NCI-H2196 (cell line): Measurements from ENCODE around the gene OR2A25.

Experiments
- DNase-seq: peaks from one replicate; lab custom pipeline; 2025; ENCODE audit not compliant: unreplicated experiment; lab: John Stamatoyannopoulos, UW

The OR2A25 gene

GRCh38 chr7:144069953-144070352 is 342 bp downstream of the OR2A25 start:
- no peak for DNase-seq

- no peak for DNase-seq
Observed at GRCh38 chr7:144074374-144074773, 4.8 kb downstream of the OR2A25 start.

GRCh38 chr7:144085978-144086377 is 16.4 kb downstream of the OR2A25 start, which contains the start of gene OR2A12:
TSS of gene OR2A12 (plus strand) at chr7:144086278. CDS start at chr7:144095108, 8,830 bp downstream.
- no peak for DNase-seq

GRCh38 chr7:144086730-144087129 is 17.1 kb downstream of the OR2A25 start:
- no peak for DNase-seq

- no peak for DNase-seq
Observed at GRCh38 chr7:144087230-144087629, 17.6 kb downstream of the OR2A25 start.

- no peak for DNase-seq
Observed at GRCh38 chr7:144090667-144091066, 21.1 kb downstream of the OR2A25 start.

GRCh38 chr7:144098776-144099175 is 29.2 kb downstream of the OR2A25 start:
- no peak for DNase-seq

GRCh38 chr7:144100607-144101006 is 31.0 kb downstream of the OR2A25 start:
- DNase-seq, result no peak

GRCh38 chr7:144102041-144102440 is 32.4 kb downstream of the OR2A25 start:
- no peak for DNase-seq

GRCh38 chr7:144105211-144105610 is 35.6 kb downstream of the OR2A25 start:
- no peak for DNase-seq

- DNase-seq, result no peak
Observed at GRCh38 chr7:144109283-144109682, 39.7 kb downstream of the OR2A25 start, which contains the start of gene OR2A2. TSS of gene OR2A2 (plus strand) at chr7:144109583. CDS start at chr7:144109583, 0 bp downstream.

GRCh38 chr7:144110272-144110671 is 40.7 kb downstream of the OR2A25 start:
- DNase-seq, result no peak

GRCh38 chr7:144113651-144114050 is 44.0 kb downstream of the OR2A25 start:
- no peak for DNase-seq

GRCh38 chr7:144118341-144118740 is 48.7 kb downstream of the OR2A25 start:
- DNase-seq, result no peak

GRCh38 chr7:144122876-144123275 is 53.3 kb downstream of the OR2A25 start, which contains the start of gene OR2A14:
TSS of gene OR2A14 (plus strand) at chr7:144123176. CDS start at chr7:144129113, 5,937 bp downstream.
- DNase-seq, result no peak
